HG02763 (cell line): ENCODE results near the gene KRTCAP2.
"Not testable (repeated sequence)": the region's sequence is repeated elsewhere in the genome, so short reads cannot be mapped to it uniquely, and the experiment has no call there.

Source experiments
- ATAC-seq: cut with Tn5 transposase; IDR thresholded peaks from one replicate; pipeline ENCODE4 v1.9.1; 2021; ENCODE audit warnings: mild to moderate bottlenecking, moderate library complexity; ENCODE audit not compliant: unreplicated experiment

KRTCAP2 gene

GRCh38 chr1:155172732-155173477, at the start of gene KRTCAP2:
TSS of gene KRTCAP2 (minus strand) at chr1:155173304. CDS start at chr1:155173224, 80 bp downstream.
- ATAC-seq, result peak; percentile 86

- ATAC-seq, result not testable (repeated sequence)
Measured at GRCh38 chr1:155220211-155220965, 47.3 kb upstream of the KRTCAP2 start.

- ATAC-seq, result no peak
Measured at GRCh38 chr1:155219592-155220031, 46.5 kb upstream of the KRTCAP2 start.

GRCh38 chr1:155218854-155219591, 45.9 kb upstream of the KRTCAP2 start:
- ATAC-seq, result no peak

GRCh38 chr1:155214702-155215101, 41.6 kb upstream of the KRTCAP2 start:
- not testable (repeated sequence) for ATAC-seq

GRCh38 chr1:155212051-155212440, 38.9 kb upstream of the KRTCAP2 start:
- not testable (repeated sequence) for ATAC-seq

GRCh38 chr1:155211381-155212050, 38.4 kb upstream of the KRTCAP2 start:
- not testable (repeated sequence) for ATAC-seq

GRCh38 chr1:155210314-155211104, 37.4 kb upstream of the KRTCAP2 start:
- ATAC-seq, result no peak

- ATAC-seq, result no peak
Measured at GRCh38 chr1:155209312-155209721, 36.2 kb upstream of the KRTCAP2 start.

- ATAC-seq, result peak; percentile 71
Measured at GRCh38 chr1:155208541-155209311, 35.6 kb upstream of the KRTCAP2 start, which contains the start of gene MTX1. TSS of gene MTX1 (plus strand) at chr1:155208695. CDS start at chr1:155208805, 110 bp downstream.

- ATAC-seq, result no peak
Measured at GRCh38 chr1:155207806-155208540, 34.9 kb upstream of the KRTCAP2 start, which contains the start of gene THBS3. TSS of gene THBS3 (minus strand) at chr1:155207897. CDS start at chr1:155207876, 21 bp downstream.

- no peak for ATAC-seq
Measured at GRCh38 chr1:155206891-155207805, 34.0 kb upstream of the KRTCAP2 start.

- no peak for ATAC-seq
Measured at GRCh38 chr1:155205969-155206593, 33.0 kb upstream of the KRTCAP2 start.

GRCh38 chr1:155205035-155205434, 31.9 kb upstream of the KRTCAP2 start:
- no peak for ATAC-seq

GRCh38 chr1:155202731-155203515, 29.8 kb upstream of the KRTCAP2 start:
- no peak for ATAC-seq

GRCh38 chr1:155202198-155202597, 29.1 kb upstream of the KRTCAP2 start:
- no peak for ATAC-seq
